Measurements from ENCODE around the gene GLIS1.

The GLIS1 gene

DNA sequence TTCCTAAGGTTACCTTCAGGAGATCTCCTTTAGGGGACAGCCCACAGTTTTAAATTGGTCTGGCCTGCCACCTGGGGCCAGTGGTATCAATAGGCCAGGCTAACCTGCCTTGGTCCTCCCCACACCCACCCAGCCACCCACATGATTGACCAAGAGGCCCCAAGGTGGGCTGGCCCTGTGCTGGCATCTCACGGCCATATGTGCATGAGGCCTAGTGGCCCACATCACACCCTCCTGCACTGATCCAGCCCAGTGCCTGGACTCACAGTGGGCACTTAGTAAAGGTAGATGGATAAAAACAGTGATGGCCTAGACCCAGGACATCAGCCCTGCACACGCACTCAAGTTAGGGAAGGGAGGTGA, 197.7 kb downstream of the GLIS1 start:
- in situ Hi-C loops (cut with MboI; ENCODE audit: low sequenced_read_pairs) = no loop called here

- in situ Hi-C loops (cut with MboI; ENCODE audit: low sequenced_read_pairs) = no loop called here
Measured at GRCh38 chr1:53540604-53541262, 198.2 kb downstream of the GLIS1 start.

DNA sequence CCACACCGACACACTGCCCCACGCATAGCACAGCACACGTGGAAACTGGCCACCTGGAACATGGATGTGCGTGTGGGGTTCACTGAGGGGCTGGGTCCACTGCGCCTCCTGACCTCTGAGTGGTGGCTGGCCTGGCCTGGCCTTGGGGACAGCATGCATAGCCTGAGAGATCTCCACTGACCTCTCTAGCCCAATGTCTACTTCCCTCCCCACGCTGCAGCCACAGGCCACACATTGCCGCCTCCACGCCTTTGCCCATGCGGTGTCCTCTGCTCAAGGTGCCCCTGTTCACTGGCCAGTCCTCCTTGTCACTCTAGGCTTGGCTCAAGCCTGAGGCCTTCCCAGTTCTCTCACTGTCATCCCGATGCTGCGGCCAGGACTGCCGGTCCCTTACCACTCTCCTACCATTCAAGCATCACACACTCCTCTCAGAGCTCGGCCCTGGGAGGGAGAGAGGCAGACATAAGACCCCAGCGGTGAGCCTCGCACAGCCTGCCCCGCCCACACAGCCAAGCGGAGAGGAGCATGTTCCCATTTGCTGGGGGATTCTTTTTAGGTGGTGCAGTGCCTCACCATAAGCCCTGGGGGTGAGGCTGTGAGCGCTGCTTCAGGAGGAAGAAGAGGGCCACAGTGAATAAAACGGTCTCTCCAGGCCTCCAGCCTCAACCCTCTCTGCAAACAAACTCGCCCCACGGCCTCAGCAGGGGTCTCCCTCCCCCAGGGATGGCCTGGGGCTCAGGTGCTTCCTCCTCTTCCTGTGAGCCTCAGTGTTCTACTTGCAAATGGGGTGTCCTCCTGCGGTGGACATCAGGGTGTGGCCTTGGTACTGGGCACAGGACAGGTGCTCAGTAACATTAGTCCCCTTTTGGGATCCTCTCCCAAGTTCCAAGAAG, 199.0 kb downstream of the GLIS1 start:
- in situ Hi-C loops (cut with MboI; ENCODE audit: low sequenced_read_pairs) = no loop called here

- in situ Hi-C loops (cut with MboI; ENCODE audit: low sequenced_read_pairs) = no loop called here
Measured at GRCh38 chr1:53539226-53539625, 199.7 kb downstream of the GLIS1 start.

GRCh38 chr1:53536606-53537005, 202.4 kb downstream of the GLIS1 start:
- in situ Hi-C loops (cut with MboI; ENCODE audit: low sequenced_read_pairs) = no loop called here

DNA sequence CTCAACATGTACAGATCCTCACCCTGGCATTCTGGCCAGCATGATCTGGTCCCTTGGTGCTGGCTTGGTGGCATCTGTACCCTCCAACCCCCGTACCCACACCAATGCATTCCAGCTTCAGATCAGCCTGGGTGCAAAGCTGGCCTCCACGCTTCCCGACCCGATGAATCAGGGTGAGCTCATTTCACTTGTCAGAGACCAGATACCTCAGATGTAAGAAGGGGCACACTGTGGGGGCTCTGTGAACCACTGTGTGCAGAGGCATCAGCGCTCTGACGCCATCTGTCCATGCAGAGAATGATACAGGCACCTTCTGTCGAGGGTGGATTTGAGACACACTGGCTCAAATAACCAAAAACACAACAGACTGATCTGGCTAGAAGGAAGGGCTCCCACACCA, 203.1 kb downstream of the GLIS1 start:
- in situ Hi-C loops (cut with MboI; ENCODE audit: low sequenced_read_pairs) = no loop called here

- in situ Hi-C loops (cut with MboI; ENCODE audit: low sequenced_read_pairs) = no loop called here
Measured at GRCh38 chr1:53535226-53535625, 203.7 kb downstream of the GLIS1 start.

DNA sequence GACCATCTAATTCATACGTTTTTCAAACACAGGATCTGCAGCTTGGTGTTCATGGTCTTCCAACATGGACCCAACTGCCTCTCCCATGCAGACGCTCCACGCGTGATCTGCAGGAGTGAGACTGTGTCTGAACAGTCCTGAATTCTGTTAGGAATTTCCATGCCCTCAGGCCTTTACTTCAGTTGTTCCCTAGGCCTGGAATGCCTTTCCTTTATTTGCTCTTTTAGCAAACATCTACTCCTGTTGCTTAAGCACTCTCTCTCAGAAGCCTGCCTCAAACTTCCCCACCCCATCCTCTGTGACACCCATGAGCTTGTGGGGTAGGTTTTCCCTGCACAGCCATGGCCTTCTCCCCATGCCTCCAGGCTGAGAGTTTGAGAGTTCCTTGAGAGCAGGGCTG, 206.1 kb downstream of the GLIS1 start:
- in situ Hi-C loops (cut with MboI; ENCODE audit: low sequenced_read_pairs) = no loop called here

DNA sequence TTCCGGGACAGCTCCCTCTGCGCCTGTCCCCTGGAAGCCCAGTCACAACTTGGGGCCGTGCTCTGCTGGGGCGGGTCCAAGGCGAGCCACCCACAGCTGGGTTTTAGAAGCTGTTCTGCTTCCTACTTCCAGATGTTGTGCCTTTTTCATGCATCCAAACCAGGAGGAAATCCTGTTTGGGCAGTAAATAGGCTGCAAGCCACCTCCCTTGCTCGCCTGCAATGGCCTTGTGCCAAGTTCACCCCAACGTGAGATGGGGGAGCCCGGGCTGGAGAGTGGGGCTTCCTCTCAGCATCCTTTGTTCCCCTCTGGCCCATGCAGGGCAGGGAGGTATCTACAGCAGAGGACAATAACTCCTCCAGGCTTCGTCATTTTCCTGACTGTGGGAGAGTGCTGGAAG, 206.6 kb downstream of the GLIS1 start:
- in situ Hi-C loops (cut with MboI; ENCODE audit: low sequenced_read_pairs) = no loop called here

- in situ Hi-C loops (cut with MboI; ENCODE audit: low sequenced_read_pairs) = no loop called here
Measured at GRCh38 chr1:53530550-53530949, 208.4 kb downstream of the GLIS1 start.

DNA sequence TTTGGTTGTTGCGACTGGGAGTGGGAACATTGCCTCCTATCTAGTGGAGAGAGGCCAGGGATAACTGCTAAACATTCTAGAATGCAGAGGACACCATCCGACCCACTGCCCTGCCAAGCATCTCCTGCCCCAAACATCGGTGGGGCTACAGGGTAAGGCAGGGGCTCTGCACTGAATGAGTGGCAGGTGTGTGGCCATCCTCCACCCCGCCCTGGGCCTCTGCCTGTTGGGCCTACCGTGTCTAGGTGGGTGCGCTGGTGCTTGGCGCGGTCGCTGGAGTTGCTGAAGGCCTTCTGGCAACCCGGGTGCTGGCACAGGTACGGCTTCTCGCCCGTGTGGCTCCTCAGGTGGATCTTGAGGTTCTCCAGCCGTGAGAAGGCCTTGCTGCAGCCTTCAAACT, 209.4 kb downstream of the GLIS1 start:
- in situ Hi-C loops (cut with MboI; ENCODE audit: low sequenced_read_pairs) = no loop called here

DNA sequence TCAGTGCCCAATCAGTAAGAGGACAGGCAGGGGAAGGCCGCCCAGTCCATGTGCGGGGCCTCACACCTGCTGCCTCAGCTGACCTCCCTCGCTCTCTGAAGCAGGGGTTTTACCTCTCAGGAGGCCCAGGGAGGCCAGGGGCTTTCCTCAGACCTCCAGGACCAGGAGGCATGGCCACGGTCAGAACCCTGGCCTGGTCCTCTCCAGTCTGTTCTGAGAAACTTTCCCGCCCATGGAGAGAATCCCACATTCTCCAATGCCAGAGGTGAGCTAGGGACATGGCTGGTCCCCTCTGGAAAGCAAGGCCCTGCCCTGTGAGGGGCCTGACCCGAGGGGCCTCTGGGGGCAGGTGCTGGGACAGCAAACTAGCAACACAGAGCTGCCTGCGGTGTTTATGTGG, 211.6 kb downstream of the GLIS1 start:
- in situ Hi-C loops (cut with MboI; ENCODE audit: low sequenced_read_pairs) = no loop called here

GRCh38 chr1:53526451-53527101, 212.4 kb downstream of the GLIS1 start:
- in situ Hi-C loops (cut with MboI; ENCODE audit: low sequenced_read_pairs) = no loop called here

DNA sequence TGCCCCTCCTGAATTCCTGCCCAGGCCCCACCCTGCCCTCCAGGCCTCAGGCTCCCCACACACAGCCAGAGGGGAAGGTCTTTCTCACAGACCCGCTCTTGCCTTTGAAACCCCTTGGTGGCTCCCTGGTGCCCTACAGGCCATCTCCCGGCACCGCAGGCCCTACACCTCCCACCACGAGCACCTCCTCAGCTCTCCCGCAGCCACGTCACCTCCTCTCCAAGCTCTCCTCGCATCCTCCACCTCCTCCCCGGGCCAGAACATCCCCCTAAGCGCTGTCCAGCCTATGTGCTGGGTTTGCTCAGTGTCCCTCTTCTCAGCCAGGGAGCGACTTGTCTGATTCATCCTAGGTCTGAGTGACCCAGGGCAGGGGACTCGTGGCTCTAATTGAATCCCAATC, 213.4 kb downstream of the GLIS1 start:
- in situ Hi-C loops (cut with MboI; ENCODE audit: low sequenced_read_pairs) = no loop called here

- in situ Hi-C loops (cut with MboI; ENCODE audit: low sequenced_read_pairs) = no loop called here
Measured at GRCh38 chr1:53524428-53525375, 214.3 kb downstream of the GLIS1 start.

- in situ Hi-C loops (cut with MboI; ENCODE audit: low sequenced_read_pairs) = no loop called here
Measured at GRCh38 chr1:53521924-53522552, 216.9 kb downstream of the GLIS1 start.

GRCh38 chr1:53520481-53520880, 218.5 kb downstream of the GLIS1 start:
- in situ Hi-C loops (cut with MboI; ENCODE audit: low sequenced_read_pairs) = no loop called here

DNA sequence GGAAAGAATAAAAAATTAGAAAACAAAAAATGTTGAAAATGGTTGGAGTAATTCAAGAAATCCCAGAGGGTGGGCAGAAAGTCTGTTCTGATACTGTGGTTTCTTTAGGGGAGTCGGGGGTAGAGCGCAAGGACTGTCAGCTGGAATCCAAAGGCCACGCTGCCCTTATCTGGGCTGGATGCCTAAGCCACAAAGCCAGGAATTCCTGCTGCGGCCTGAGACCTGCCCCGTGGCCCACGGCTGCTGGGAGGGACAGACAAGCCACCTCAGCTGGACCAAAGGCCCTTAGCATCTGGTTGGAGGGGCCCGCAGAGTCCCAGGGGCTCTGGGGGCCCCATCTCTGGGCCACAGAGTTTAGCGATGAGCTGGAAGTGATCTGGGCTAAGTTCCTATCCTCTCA, 219.5 kb downstream of the GLIS1 start:
- in situ Hi-C loops (cut with MboI; ENCODE audit: low sequenced_read_pairs) = no loop called here

GRCh38 chr1:53518775-53519174, 220.2 kb downstream of the GLIS1 start:
- in situ Hi-C loops (cut with MboI; ENCODE audit: low sequenced_read_pairs) = no loop called here

DNA sequence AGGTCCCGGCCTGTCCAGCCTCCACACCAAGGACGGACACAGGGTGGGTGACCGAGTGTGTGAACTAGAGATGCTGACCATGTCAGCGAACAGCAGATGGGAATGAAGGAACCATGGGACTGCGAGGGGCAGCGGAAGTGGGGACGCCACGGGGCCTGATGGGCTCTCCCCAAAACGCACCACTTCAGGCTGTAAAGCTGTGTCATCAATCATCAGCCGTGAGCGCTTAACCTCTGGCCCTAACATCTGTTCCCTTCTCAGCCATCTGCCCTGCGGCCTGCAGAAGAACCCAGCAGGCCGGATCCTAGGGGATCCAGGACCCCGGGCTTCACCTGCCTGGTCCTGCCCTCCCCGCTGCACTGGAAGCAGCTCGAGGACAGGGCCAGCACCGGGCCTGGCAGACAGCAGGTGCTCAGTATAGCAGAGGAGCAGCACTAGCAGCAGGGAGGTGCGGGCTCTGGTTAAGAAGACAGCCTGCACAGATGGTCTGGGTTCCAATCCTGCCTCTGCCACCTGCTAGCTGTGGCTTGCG, 221.1 kb downstream of the GLIS1 start:
- in situ Hi-C loops (cut with MboI; ENCODE audit: low sequenced_read_pairs) = no loop called here
